GM10266 (cell line): ENCODE measurements around the gene RPL18.

Source experiments
- DNase-seq: peaks from one replicate; pipeline ENCODE4 v3.0.0; 2012; ENCODE audit errors: extremely low spot score
- TF ChIP-seq, protein P1 (sequence below): IDR thresholded peaks from 2 replicates; pipeline ENCODE4 v1.5.1; 2012; ENCODE audit warnings: mild to moderate bottlenecking, low read depth; ENCODE audit not compliant: control insufficient read depth, insufficient read depth; ENCODE audit errors: missing control alignments

Gene RPL18

DNA sequence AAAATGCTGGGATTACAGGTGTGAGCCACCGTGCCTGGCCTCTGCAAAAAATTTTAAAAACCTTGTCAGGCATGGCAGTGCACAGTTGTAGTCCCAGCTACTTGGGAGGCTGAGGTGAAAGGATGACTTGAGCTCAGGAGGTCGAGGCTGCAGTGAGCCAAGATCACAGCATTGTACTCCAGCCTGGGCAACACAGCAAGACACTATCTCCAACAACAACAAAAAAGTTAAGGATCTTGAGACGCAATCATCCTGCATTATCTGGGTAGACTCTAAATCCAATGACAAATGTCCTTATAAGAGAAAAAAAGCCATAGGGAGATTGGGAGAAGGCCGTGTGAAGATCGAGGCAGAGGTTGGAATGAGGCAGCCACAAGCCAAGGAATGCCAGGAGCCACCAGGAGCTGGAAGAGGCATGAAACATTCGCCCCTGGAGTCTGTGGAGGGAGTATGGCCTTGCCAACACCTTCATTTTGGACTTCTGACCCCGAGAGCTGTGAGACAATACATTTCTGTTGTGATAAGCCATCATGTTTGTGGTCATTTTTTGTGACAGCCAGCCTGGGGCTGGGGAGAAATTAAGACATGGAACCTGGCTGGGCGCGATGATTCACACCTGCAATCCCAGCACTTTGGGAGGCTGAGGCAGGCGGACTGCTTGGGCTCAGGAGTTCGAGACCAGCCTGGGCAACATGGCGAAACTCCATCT, 32.1 kb upstream of the RPL18 start:
- TF ChIP-seq, protein P1, sequence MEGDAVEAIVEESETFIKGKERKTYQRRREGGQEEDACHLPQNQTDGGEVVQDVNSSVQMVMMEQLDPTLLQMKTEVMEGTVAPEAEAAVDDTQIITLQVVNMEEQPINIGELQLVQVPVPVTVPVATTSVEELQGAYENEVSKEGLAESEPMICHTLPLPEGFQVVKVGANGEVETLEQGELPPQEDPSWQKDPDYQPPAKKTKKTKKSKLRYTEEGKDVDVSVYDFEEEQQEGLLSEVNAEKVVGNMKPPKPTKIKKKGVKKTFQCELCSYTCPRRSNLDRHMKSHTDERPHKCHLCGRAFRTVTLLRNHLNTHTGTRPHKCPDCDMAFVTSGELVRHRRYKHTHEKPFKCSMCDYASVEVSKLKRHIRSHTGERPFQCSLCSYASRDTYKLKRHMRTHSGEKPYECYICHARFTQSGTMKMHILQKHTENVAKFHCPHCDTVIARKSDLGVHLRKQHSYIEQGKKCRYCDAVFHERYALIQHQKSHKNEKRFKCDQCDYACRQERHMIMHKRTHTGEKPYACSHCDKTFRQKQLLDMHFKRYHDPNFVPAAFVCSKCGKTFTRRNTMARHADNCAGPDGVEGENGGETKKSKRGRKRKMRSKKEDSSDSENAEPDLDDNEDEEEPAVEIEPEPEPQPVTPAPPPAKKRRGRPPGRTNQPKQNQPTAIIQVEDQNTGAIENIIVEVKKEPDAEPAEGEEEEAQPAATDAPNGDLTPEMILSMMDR = no peak
- DNase-seq = no peak

DNA sequence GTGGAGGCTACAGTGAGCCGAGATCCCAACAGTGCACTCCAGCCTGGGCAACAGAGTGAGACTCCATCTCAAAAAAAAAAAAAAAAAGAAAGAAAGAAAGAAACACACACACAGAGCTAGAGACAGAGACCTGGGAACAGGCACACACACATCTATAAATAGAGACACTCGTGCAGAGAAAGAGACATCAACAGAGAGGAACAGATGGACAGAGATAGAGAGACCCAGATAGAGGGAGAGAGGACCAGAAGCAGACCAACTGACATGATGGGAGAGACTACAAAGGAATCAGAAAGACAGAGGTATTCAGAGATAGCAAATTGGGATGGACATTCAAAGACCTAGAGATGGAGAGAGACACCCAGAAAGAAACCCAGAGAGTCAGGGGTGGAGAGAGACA, 29.2 kb upstream of the RPL18 start:
- TF ChIP-seq, protein P1 = no peak
- DNase-seq = no peak

DNA sequence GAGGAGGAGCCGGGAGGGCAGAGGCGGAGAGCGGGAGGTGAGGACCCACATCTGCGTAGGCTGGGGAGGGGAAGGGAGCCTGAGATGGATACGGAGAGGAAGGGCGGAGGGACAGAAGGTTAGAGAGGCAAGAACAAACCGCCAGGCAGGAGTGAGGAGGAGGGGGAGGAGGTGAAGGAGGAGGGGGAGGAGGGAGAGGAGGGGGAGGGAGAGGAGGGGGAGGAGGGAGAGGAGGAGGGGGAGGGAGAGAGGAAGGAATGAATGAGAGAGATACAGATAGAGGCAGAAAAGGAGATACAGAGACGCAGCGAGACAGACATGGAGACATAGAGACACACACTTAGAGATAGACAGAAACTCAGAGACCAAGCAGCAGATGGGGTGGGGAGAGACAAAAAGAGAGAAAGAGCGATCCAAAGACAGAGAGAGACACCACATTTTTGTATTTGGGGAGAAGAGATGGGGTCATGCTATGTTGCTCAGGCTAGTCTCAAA, 27.8 kb upstream of the RPL18 start:
- no peak for DNase-seq
- TF ChIP-seq, protein P1 = no peak

DNA sequence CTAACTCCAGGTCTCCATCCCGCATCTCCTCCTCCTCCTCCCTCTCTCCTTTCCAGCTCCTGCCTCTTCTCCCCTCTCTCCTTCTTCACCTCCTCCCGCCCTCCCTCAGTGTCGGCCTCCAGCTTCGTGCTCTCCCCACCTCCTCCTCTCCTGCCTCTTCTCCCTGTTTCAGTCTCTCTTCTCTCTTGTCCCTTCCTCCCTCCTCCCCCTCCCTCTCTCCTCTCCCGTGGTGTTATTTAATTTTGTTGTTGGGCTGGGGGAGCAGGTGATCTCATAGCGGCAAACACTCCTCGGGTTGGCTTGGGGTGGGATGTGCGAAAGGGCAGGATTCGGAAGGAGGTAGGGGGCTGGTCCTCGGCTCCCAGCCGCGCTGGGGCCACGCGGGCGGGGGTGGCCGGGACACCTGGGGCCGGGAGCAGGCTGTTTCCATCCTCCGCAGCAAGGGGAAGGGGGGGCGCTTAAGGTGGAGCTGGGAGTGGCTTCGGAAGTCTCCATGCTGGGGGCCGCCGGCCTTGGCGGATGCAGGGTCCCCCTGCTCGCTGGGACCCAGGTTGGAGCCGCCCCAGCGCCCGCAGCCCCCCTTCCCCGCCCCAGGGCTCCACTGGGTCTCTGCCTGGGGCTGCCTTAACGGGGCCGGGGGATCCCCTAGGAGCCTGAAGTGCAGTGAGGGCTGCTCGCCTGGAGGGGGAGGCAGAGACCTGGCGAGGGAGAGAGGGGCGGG, 27.2 kb upstream of the RPL18 start, which contains the start of gene CA11:
TSS of gene CA11 (minus strand) at position 187 of the 721 bp plus-strand sequence. CDS start 555 bp downstream, outside the sequence.
- peak; percentile 90 for DNase-seq
- TF ChIP-seq, protein P1 = peak; percentile 95

DNA sequence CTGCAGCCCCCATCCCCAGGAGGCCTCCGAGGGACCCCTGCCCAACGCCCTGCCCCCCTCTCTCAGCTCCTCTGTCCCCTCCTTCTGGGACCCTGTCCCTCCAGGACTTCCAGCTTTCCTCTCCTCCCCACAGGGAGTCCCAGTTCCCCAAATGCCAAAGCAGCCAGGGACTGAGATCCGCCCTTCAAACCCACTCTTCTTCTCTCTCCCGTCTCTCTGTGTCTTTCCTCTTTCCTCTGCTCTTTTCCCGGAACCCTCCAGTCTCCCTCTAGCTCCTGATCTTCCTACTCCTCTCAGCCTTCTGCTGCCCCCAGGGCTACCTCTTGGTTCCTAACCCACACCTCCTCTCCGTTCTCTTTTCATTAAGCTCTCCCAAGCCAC, 26.6 kb upstream of the RPL18 start:
- TF ChIP-seq, protein P1 = no peak

DNA sequence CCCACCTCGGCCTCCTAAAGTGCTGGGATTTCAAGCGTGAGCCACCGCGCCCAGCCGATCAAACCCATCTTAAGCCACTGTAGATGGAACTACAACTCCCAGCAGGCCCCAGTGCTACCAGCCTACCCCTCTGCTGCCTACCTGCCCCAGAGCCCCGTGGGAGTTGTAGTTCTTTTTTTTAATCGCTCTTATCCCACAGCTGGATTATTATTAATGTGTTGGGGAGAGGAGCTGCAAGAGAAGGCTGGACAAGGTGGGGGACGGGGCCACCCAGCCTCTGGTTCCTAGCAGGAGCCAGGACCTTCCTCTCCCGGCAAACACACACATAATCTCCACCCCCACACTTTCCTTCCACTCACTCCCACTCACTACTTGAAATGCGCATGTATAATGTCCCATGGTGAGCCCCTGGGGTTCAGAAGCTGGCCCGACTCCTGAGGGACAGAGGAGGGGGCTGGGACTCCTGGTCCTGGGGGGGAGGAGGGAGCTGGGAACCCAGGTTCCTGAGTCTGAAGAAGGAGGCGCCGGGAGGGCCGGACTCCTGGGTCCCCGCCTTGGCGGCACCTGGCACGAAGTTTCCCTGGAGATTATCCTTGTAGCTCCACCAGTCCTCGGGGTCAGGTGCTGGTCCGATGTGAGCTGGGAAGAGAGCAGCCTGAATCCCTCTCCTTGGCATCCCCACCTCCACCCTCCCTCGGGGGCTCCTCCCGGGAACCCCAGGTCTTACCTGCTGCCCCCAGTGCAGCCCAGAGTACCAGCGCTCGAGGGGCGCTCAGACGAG, 26.1 kb upstream of the RPL18 start:
- peak; percentile 78 for DNase-seq
- TF ChIP-seq, protein P1 = no peak

More for the DNA sequence above, 26.6 kb upstream of the RPL18 start:
- DNase-seq = no peak
